HG02852 (cell line): ENCODE data around the gene PPP1CC.
"Not testable (repeated sequence)": the region's sequence is repeated elsewhere in the genome, so short reads cannot be mapped to it uniquely, and the experiment has no call there.

Experiments used
- ATAC-seq: cut with Tn5 transposase; IDR thresholded peaks from one replicate; pipeline ENCODE4 v1.9.1; 2021; ENCODE audit warnings: mild to moderate bottlenecking, moderate library complexity; ENCODE audit not compliant: unreplicated experiment

Gene PPP1CC

DNA sequence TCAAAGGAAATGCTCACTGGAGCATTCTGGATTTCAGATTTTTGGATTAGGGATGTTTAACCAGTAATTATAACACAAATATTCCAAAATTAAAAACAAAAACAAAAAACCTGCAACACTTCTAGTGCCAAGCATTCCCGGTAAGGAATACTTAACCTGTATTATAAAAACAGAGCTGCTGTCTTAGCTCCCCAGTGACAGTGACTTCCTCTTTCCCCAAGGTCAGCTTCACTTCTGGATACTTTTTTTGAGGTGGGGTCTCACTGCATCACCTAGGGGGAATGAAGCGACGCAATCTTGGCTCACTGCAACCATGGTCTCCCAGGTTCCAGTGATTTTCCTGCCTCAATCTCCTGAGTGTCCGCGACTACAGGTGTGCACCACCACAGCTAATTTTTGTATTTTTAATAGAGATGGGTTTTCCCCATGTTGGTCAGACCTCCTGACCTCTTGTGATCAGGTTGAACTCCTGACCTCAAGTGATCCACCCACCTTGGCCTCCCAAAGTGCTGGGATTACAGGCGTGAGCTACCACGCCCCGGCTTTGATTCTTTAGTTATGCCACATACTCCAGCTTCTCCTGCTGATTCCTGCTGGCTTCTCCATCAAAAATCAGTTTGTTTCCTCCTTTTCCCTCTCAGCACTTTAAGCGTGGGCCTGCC lies 15.9 kb downstream of the PPP1CC start:
- no peak for ATAC-seq

DNA sequence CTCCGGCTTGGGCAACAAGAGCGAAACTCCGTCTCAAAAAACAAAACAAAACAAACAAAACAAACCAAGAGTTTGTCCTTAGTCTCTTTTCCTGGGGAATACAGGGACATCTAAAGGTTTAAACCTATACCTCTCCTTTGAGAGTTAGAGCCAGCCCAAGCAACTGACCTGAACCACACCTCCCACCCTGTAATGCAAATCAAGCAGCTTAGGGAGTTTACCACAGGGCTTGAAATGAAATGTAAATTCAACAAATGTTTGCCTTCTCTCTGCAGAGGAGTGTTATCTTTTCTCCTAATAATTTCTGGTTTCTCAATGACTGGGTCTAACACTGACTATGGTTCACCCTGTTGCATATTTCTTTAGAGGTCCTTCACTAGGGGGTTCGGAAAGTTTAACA lies 16.7 kb downstream of the PPP1CC start:
- no peak for ATAC-seq

DNA sequence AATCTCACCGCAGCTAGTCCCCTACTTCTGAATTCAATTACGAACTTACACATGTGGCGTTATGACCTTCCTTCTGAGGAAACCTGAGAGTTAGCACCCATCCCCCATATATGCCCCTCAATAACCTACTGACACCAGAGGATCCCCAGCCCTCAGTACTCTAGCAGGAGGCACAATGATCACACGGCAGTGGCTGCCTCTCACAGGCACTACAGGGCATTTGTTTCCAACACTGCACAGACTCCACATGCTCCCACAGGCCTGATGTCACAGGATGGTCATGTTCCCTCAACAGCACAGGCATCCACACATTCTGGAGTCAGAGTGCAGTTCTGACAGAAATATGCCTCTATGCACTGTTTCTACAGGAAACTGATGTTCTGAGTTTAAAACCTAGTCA lies 17.4 kb downstream of the PPP1CC start:
- no peak for ATAC-seq

DNA sequence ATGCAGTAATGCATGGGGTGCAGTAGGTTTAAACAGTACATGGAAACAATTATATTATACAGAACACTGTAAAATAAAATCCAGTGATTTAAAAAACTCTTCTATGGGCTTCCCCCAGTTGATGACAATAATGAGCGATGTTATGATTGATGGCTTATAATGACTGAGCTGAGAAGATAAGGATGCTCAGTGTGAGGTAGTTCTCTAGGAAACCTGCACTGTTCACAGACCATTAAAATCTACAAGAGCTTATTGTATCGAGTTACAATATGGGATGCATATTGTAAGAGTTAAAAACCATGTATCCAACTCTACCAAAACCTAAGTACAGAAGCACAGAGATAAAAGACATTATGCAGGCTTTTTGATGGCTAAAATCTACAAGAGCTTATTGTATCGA lies 19.8 kb downstream of the PPP1CC start:
- ATAC-seq = not testable (repeated sequence)

DNA sequence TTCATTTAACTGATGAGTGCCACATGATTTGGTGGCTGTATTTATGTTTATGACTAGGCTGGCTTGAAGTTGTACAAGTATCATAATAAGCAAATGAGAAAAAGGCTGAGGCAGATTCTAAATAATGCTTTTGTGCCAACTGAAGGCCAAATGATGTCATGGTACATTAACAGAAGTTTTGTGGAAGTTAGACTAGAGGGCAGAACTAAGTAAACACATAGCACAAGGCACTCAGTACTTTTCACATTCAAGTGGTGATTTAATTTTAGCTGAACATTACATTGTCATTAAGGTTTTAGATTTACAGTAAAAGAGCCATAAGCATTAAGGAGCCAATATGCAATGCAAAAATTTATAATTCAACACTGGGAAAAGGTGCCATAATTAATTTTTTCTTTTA lies 21.1 kb downstream of the PPP1CC start:
- ATAC-seq = no peak

- ATAC-seq = no peak
These were observed 22.2 kb downstream of the PPP1CC start for GRCh38 chr12:110720516-110720915.

- no peak for ATAC-seq
These were observed 24.3 kb downstream of the PPP1CC start for GRCh38 chr12:110718222-110718908.

- ATAC-seq = no peak
These were observed 25.7 kb downstream of the PPP1CC start for GRCh38 chr12:110717037-110717436.

GRCh38 chr12:110708917-110709316 lies 33.8 kb downstream of the PPP1CC start:
- ATAC-seq = no peak

GRCh38 chr12:110705309-110705708 lies 37.4 kb downstream of the PPP1CC start:
- ATAC-seq = no peak

DNA sequence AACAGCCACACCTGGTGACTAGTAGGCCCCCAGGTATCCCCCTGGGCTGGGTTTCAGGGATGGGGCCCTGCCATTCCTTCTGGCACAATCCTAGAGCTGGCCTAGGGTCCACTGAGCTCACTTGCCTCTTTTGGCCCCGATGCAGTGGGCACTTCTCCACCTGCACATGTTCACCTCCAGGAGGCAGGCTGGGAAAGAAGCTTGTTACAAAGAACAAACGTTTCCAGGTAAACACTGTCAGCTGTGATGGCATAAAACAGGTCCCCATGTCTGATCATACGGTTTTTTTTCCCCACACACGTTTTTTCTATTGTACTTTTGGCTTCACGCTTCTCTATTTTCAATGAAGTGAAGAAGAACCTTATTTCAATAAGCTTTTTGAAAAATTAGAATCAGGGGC lies 37.9 kb downstream of the PPP1CC start:
- no peak for ATAC-seq

DNA sequence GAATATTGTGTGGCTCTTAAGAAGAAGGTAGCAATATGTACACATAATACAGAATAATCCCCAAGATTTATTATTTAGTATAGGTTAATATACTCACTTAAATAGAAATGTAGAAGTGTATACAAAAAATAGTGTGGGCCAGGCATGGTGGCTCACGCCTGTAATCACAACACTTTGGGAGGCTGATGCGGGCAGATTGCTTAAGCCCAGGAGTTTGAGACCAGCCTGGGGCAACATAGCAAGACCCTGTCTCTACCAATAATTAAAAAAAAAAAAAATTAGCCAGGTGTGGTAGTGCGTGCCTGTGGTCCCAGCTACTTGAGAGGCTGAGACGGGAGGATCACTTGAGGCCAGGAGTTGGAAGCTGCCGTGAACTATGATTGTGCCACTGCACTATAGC lies 38.5 kb downstream of the PPP1CC start:
- ATAC-seq = no peak

DNA sequence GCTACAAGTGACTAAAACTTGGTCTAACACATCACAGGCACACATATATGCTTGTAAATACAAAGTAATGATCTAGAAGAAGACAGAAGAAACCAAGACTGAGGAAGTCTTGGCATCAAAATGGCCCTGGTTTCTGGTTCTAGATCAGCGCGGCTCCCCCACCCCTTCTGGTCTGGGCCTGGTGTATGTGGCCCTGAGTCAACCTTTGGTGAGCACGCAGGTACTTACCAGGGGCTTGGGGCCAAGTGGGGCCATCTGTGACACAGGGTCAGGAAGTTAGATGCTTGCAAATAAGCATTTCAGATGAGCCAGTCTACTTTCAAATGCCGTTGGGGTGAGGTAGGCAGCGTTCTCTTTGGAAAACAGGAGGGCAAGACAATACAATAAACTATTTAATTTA lies 40.6 kb downstream of the PPP1CC start:
- no peak for ATAC-seq

GRCh38 chr12:110699591-110700445 lies 42.9 kb downstream of the PPP1CC start:
- ATAC-seq = no peak

DNA sequence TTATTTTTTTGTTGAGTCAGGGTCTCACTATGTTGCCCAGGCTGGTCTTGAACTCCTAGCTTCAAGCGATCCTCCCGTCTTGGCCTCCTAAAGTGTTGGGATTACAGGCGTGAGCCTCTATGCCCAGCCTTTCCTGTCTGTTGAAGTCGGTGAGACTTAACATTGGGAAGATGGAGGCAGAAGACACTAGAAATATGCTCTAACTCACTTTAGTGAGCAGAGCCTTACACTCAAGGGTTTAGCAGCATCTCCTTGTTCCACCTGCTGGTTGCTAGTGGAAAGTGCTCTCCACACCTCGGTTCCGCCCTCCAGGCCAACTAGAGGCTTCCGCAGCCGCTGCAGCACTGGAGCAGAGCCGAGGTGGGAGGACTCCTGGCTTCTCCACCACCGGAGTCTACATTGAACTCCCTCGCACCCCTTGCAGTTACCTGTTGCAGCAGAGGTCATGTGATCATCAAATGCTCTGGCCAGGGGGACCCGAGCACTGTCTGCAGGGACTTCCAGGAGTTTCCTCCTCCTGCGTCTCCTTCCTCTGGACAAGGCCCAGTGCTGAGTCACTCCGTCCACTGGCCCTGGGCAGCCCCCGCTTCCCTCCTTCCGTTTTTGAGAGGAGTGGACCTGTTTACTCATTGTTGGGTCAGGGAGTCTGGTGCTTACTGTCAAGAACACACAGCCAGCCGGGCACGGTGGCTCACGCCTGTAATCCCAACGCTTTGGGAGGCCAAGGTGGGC lies 44.4 kb downstream of the PPP1CC start:
- peak; percentile 87 for ATAC-seq

DNA sequence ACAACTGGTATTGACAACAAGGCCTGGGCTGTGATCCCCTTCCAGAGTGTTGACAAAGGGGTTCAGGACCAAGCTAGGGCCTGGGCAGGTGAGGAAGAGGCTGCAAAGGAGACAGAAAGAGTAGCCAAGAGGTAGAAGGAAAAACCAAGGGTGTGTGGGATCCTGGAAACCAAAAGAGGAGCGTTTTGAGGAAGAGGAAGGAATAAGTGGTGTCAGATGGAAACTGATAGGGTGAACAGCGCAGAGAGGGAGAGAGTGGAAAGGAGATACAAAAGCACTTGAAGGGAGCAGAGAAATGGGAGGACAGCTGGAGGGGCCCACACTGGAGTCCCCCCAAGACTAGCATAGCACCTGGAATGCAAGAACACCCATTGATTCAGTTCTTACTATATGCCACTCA lies 45.5 kb downstream of the PPP1CC start:
- ATAC-seq = no peak

GRCh38 chr12:110696283-110696682 lies 46.4 kb downstream of the PPP1CC start:
- ATAC-seq = no peak

GRCh38 chr12:110694330-110694901 lies 48.3 kb downstream of the PPP1CC start:
- ATAC-seq = no peak

GRCh38 chr12:110693731-110694130 lies 49.0 kb downstream of the PPP1CC start:
- ATAC-seq = no peak

- no peak for ATAC-seq
These were observed 52.6 kb downstream of the PPP1CC start for GRCh38 chr12:110690127-110690430.
